Measurements from ENCODE around the gene ANKIB1.

DNA sequence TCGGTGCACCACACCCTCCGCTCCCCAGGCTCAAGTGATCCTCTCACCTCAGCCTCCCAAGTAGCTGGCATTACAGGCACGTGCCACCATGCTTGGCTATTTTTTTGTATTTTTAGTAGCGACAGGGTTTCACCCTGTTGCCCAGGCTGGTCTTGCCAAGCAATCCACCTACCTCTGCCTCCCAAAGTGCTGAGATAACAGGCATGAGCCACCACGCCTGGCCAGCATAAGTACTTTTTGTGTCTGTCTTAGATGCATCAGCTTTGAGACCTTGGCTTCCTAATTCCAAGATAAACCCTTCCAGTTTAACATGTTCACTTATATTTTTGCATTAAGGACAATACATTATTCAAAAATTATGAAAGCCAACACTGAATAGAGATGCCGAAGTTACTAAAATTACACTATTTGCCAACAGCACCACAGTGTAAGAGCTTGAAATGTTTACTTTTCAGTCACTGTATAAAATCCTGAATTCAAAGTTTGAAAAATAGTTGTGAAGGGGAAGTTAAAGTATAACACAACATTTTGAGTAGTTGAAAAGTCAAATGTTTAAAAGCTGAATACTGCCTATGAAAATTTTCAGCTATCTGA lies 36.5 kb downstream of the ANKIB1 start:
- no peak for TF ChIP-seq ZEB2 (IDR thresholded peaks at IDR 0.05)
- TF ChIP-seq POLR2A (conservative IDR thresholded peaks at IDR 0.05), result no peak
- TF ChIP-seq NR2F6 (CRISPR knock-in tag; IDR thresholded peaks at IDR 0.05), result no peak
- no peak for TF ChIP-seq CBX3 (IDR thresholded peaks at IDR 0.05; ENCODE audit: borderline replicate concordance in 1 of 2, low read length in 2 of 2)
- no peak for TF ChIP-seq GABPB1 (CRISPR knock-in tag; IDR thresholded peaks at IDR 0.05)
- TF ChIP-seq CTCF (IDR thresholded peaks at IDR 0.05 in 2 of 3, conservative IDR thresholded peaks at IDR 0.05 in 1 of 3; ENCODE audit: insufficient read depth in 2 of 3, low read depth in 1 of 3, low read length in 3 of 3), result no peak
- no peak for TF ChIP-seq TBL1XR1 (IDR thresholded peaks at IDR 0.05; ENCODE audit: low read length in 2 of 2)
- no peak for TF ChIP-seq ZNF143 (CRISPR knock-in tag; IDR thresholded peaks at IDR 0.05)
- no peak for TF ChIP-seq ZNF121 (CRISPR knock-in tag; conservative IDR thresholded peaks at IDR 0.05)

Data from K562 (cell line).